ENCODE data around the gene PCDHA9.
"Not testable (repeated sequence)": the region's sequence is repeated elsewhere in the genome, so short reads cannot be mapped to it uniquely, and the experiment has no call there.

PCDHA9 gene, protein sequence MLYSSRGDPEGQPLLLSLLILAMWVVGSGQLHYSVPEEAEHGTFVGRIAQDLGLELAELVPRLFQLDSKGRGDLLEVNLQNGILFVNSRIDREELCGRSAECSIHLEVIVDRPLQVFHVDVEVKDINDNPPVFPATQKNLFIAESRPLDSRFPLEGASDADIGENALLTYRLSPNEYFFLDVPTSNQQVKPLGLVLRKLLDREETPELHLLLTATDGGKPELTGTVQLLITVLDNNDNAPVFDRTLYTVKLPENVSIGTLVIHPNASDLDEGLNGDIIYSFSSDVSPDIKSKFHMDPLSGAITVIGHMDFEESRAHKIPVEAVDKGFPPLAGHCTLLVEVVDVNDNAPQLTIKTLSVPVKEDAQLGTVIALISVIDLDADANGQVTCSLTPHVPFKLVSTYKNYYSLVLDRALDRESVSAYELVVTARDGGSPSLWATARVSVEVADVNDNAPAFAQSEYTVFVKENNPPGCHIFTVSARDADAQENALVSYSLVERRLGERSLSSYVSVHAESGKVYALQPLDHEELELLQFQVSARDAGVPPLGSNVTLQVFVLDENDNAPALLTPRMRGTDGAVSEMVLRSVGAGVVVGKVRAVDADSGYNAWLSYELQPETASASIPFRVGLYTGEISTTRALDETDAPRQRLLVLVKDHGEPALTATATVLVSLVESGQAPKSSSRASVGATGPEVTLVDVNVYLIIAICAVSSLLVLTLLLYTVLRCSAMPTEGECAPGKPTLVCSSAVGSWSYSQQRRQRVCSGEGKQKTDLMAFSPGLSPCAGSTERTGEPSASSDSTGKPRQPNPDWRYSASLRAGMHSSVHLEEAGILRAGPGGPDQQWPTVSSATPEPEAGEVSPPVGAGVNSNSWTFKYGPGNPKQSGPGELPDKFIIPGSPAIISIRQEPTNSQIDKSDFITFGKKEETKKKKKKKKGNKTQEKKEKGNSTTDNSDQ

DNA sequence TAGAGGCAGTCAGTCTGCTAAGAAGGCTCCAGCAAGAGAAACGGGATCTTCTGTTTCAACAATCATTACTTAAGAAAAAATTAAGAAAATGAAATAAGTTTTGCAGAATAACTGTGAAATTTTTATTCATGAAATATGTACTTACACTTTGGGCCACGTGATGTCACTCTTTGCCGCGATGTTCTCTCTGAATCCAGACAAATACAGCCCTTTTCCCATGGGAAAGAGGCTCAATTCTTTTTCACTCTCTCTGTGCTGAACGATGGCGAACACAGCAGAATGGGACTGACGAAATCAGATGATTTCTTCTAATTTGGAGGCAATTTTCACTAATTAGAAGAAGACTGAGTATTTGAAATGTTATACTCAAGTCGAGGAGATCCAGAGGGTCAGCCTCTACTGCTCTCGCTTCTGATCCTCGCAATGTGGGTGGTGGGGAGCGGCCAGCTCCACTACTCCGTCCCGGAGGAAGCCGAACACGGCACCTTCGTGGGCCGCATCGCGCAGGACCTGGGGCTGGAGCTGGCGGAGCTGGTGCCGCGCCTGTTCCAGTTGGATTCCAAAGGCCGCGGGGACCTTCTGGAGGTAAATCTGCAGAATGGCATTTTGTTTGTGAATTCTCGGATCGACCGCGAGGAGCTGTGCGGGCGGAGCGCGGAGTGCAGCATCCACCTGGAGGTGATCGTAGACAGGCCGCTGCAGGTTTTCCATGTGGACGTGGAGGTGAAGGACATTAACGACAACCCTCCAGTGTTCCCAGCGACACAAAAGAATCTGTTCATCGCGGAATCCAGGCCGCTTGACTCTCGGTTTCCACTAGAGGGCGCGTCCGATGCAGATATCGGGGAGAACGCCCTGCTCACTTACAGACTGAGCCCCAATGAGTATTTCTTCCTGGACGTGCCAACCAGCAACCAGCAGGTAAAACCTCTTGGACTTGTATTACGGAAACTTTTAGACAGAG is at the start of gene PCDHA9:
TSS of gene PCDHA9 (plus strand) at position 244 of the 964 bp plus-strand sequence. CDS start at position 358, 114 bp downstream.
- H3K4me3 ChIP-seq (ENCODE audit: control insufficient read depth, low read depth, low read length) = peak within 1 kb of the TSS; percentile 19

DNA sequence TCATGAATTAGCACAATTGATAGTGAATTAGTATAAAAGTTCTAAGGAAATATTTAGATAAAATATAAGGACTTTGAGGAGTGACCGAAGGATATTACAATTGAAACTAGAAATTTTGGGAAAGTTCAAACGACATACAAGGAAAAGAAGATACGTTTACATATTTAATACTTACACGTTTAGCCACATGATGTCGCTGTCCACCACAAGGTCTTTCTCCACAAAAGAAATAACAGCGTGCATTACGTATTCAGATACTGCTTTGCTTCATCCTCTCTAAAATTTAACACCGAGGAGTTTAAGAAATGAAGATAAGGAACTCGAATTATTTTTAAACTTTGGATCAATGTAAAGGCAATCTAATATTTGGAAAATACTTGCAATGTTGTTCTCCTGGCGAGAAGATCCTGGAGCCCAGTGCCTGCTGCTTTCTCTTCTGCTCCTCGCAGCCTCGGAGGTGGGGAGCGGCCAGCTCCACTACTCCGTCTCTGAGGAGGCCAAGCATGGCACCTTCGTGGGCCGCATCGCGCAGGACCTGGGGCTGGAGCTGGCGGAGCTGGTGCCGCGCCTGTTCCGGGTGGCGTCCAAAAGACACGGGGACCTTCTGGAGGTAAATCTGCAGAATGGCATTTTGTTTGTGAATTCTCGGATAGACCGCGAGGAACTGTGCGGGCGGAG is 47.2 kb upstream of the PCDHA9 start, which contains the start of gene PCDHA3:
TSS of gene PCDHA3 (plus strand) at position 242 of the 678 bp plus-strand sequence.
- TF ChIP-seq, protein P1, sequence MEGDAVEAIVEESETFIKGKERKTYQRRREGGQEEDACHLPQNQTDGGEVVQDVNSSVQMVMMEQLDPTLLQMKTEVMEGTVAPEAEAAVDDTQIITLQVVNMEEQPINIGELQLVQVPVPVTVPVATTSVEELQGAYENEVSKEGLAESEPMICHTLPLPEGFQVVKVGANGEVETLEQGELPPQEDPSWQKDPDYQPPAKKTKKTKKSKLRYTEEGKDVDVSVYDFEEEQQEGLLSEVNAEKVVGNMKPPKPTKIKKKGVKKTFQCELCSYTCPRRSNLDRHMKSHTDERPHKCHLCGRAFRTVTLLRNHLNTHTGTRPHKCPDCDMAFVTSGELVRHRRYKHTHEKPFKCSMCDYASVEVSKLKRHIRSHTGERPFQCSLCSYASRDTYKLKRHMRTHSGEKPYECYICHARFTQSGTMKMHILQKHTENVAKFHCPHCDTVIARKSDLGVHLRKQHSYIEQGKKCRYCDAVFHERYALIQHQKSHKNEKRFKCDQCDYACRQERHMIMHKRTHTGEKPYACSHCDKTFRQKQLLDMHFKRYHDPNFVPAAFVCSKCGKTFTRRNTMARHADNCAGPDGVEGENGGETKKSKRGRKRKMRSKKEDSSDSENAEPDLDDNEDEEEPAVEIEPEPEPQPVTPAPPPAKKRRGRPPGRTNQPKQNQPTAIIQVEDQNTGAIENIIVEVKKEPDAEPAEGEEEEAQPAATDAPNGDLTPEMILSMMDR (IDR thresholded peaks at IDR 0.05; ENCODE audit: control insufficient read depth, insufficient read depth, low read depth, low read length, missing control alignments) = peak; percentile 53
- DNase-seq (ENCODE audit: low read depth) = no peak

More for the DNA sequence above, at the start of gene PCDHA9:
- not testable (repeated sequence) for DNase-seq (ENCODE audit: low read depth)
- TF ChIP-seq, protein P1 (IDR thresholded peaks at IDR 0.05; ENCODE audit: control insufficient read depth, insufficient read depth, low read depth, low read length, missing control alignments) = peak; percentile 8

DNA sequence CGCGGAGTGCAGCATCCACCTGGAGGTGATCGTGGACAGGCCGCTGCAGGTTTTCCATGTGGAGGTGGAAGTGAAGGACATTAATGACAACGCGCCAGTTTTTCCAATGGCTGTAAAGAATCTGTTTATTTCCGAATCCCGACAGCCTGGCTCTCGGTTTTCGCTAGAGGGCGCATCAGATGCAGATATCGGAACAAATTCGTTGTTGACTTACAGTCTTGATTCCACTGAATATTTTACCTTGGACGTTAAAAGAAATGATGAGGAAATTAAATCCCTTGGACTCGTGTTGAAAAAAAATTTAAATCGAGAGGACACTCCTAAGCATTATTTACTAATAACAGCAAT is 46.7 kb upstream of the PCDHA9 start:
- H3K4me3 ChIP-seq (ENCODE audit: control insufficient read depth, low read depth, low read length) = peak overlapping the region; percentile 47
- no peak for DNase-seq (ENCODE audit: low read depth)
- TF ChIP-seq, protein P1 (IDR thresholded peaks at IDR 0.05; ENCODE audit: control insufficient read depth, insufficient read depth, low read depth, low read length, missing control alignments) = peak; percentile 66

More for the DNA sequence above, 47.2 kb upstream of the PCDHA9 start, which contains the start of gene PCDHA3:
- H3K4me3 ChIP-seq (ENCODE audit: control insufficient read depth, low read depth, low read length) = peak within 1 kb of the TSS; percentile 47

DNA sequence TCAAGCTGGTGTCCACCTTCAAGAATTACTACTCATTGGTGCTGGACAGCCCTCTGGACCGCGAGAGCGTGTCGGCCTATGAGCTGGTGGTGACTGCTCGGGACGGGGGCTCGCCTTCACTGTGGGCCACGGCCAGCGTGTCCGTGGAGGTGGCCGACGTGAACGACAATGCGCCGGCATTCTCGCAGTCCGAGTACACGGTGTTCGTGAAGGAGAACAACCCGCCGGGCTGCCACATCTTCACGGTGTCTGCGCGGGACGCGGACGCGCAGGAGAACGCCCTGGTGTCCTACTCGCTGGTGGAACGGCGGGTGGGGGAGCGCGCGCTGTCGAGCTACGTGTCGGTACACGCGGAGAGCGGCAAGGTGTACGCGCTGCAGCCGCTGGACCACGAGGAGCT is 45.8 kb upstream of the PCDHA9 start:
- H3K4me3 ChIP-seq (ENCODE audit: control insufficient read depth, low read depth, low read length); DNase-seq (ENCODE audit: low read depth): not testable (repeated sequence)

DNA sequence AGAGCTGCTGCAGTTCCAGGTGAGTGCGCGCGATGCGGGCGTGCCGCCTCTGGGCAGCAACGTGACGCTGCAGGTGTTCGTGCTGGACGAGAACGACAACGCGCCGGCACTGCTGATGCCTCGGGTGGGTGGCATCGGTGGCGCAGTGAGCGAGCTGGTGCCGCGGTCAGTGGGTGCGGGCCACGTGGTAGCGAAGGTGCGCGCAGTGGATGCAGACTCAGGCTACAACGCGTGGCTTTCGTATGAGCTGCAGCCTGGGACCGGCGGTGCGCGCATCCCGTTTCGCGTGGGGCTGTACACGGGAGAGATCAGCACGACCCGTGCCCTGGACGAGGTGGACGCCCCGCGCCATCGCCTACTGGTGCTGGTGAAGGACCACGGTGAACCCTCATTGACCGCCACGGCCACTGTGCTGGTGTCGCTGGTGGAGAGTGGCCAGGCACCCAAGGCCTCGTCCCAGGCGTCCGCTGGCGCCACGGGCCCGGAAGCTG is 45.4 kb upstream of the PCDHA9 start:
- TF ChIP-seq, protein P1 (IDR thresholded peaks at IDR 0.05; ENCODE audit: control insufficient read depth, insufficient read depth, low read depth, low read length, missing control alignments) = no peak
- no peak for DNase-seq (ENCODE audit: low read depth)
- no peak overlapping the region for H3K4me3 ChIP-seq (ENCODE audit: control insufficient read depth, low read depth, low read length)

All from AG09309 (cell line).